NCI-H2171 treated with DMSO at 0.1 percent for 48 hours (cell line): ENCODE results near the gene GIMAP7.
"Not testable (repeated sequence)": the region's sequence is repeated elsewhere in the genome, so short reads cannot be mapped to it uniquely, and the experiment has no call there.

Experiments used
- DNase-seq: peaks from one replicate; lab custom pipeline; 2025; lab: John Stamatoyannopoulos, UW

GIMAP7 gene

GRCh38 chr7:150513758-150514157 is 914 bp upstream of the GIMAP7 start:
- no peak for DNase-seq

GRCh38 chr7:150515248-150516147 is 826 bp downstream of the GIMAP7 start:
- no peak for DNase-seq

- DNase-seq: no peak
Observed at GRCh38 chr7:150516956-150517745, 2.5 kb downstream of the GIMAP7 start.

- no peak for DNase-seq
Observed at GRCh38 chr7:150519310-150519709, 4.6 kb downstream of the GIMAP7 start.

- DNase-seq: no peak
Observed at GRCh38 chr7:150520145-150520544, 5.5 kb downstream of the GIMAP7 start.

- DNase-seq: not testable (repeated sequence)
Observed at GRCh38 chr7:150522931-150523330, 8.3 kb downstream of the GIMAP7 start.

GRCh38 chr7:150524018-150524417 is 9.3 kb downstream of the GIMAP7 start:
- no peak for DNase-seq

GRCh38 chr7:150531704-150532103 is 17.0 kb downstream of the GIMAP7 start:
- DNase-seq: peak; percentile 2

GRCh38 chr7:150538259-150538658 is 23.6 kb downstream of the GIMAP7 start:
- DNase-seq: no peak

GRCh38 chr7:150553163-150553562 is 38.5 kb downstream of the GIMAP7 start:
- no peak for DNase-seq

GRCh38 chr7:150556521-150557138 is 42.0 kb downstream of the GIMAP7 start:
- DNase-seq: no peak

- no peak for DNase-seq
Observed at GRCh38 chr7:150560486-150560885, 45.8 kb downstream of the GIMAP7 start.

GRCh38 chr7:150562919-150563318 is 48.2 kb downstream of the GIMAP7 start:
- DNase-seq: no peak

- DNase-seq: no peak
Observed at GRCh38 chr7:150564006-150564405, 49.3 kb downstream of the GIMAP7 start.

- DNase-seq: no peak
Observed at GRCh38 chr7:150564566-150564965, 49.9 kb downstream of the GIMAP7 start.

GRCh38 chr7:150565239-150565638 is 50.6 kb downstream of the GIMAP7 start:
- no peak for DNase-seq

- no peak for DNase-seq
Observed at GRCh38 chr7:150566123-150566522, 51.5 kb downstream of the GIMAP7 start.

GRCh38 chr7:150566572-150566971 is 51.9 kb downstream of the GIMAP7 start:
- DNase-seq: no peak

GRCh38 chr7:150567169-150567568 is 52.5 kb downstream of the GIMAP7 start, which contains the start of gene GIMAP4:
GIMAP4 (plus strand) TSS chr7:150567390; CDS start chr7:150569902, 2,512 bp downstream.
- no peak for DNase-seq

GRCh38 chr7:150567871-150568301 is 53.2 kb downstream of the GIMAP7 start:
- no peak for DNase-seq

GRCh38 chr7:150568714-150569113 is 54.0 kb downstream of the GIMAP7 start:
- DNase-seq: no peak

GRCh38 chr7:150569245-150569955 is 54.7 kb downstream of the GIMAP7 start:
- no peak for DNase-seq
